ENCODE measurements around the gene SFXN3.

GRCh38 chr10:101035916-101036702 is 5.1 kb downstream of the SFXN3 start:
- TF ChIP-seq POLR2A (IDR thresholded peaks at IDR 0.05) (no peak), CTCF (IDR thresholded peaks at IDR 0.05) (no peak)

Measured in sigmoid colon (tissue), 3 donors.